Lung microvascular endothelial cell (primary cell): ENCODE results near the gene FGGY. TPM values are rescaled to one million over a fixed set of nuclear protein-coding genes. Genes with fewer than 3 reads are reported as not detected.

Source experiments
- DNase-seq, 2 donors: peaks; one replicate each; pipeline versions ENCODE4 v3.0.0 to v3.0.0-alpha.2; 2010; ENCODE audit warnings: low read depth in 2 of 2
- total RNA-seq: library from RNA; depleted of rRNA; stranded (reverse); fragments of >200 nt; gene quantifications from 2 replicates; pipeline ENCODE4 v1.2.1, GENCODE V29; 2014

FGGY gene
- total RNA-seq, 1 donor from 2014 or later = 11.1 TPM

DNA sequence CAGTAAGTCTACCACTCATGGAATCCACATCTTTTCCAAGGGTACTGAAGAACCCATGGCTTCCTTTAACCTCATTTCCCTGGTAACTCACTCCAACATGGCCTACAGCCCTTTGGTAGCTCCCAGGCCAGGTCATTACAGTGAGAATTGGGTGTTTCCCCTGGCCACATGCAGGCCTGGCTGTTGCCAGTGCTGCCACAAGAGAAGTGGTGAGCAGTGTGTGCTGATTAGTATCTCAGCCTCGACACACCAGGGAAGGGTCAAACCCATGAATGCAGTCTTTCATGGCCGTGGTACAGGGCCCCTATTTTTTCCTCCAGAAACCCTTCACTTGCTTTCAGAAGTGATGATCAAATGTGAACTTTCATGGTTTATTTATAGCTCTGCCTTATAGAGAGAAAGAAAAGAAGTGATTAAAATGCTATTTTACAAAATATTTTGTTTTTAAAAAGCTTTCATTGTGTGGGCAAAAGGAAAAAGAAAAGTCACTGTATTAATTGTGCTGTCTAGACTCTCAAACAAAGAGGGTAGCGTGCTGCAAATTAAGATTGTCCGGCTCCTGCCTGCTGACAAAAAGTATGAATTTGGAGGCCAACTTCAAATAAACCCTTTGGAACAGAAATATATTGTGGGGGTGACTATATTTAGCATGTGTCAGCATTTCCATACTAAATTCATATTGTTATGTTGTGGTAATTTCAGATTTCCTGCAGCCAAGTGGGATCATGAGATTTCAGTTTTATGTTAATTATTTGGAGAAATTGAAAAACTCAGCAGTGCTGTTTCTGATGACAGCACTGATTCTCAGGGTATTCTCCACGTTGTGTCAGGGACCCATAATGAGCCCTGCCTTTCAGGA, 455.9 kb downstream of the FGGY start:
- no peak for DNase-seq

DNA sequence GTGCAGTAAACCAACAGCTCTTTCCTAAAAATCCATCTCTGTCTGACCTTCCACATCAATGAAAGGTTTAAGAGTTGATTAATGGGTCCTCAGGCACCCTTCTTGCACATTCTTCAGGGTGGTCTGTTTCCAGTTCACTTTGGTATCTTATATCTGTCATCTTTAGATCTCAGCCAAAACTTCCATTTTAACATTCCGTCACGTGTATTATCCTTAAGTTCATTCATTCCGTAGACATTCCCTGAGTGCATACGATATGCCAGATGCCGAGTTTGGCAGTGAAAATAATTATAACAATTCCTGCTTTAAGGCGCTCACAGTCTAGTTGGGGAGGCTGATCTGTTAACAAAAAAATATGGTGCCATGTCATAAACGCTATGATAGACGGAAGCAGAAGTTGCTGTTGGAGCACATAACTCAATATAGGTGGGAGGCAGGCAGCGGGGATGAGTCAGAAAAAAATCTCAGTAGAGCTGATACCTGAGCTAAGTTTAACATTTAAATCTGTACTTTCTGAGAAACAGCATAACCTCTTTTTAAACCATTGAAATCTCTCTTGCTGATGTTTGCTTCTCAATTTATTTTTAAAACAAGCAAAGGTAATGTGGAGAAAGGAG, 458.3 kb downstream of the FGGY start:
- no peak for DNase-seq

DNA sequence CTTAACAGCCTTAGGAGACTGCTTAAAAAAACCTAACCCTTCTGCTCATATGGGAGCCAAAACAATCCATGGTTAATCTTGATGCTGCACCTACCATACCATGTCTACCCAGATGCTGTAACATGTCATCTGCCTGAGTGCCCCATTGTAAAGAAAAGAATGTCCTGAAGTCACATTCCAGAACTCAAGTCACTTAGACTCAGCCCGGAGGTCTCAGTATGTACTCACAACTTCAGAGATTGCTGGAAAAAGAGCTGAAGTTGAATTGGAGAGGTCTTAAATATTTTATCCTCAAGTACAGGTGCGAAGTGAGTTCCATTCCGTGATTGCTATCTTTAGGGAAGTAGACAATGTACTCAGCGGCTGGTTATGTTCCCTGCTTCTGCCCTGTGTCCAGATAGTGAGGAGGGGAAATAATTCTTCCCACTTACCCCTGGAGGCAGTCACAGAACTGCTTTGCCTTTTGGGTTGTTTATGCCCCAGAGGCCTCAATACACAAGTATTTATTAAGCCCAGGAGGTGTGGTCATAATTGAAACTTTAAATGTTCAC, 460.4 kb downstream of the FGGY start:
- no peak for DNase-seq

DNA sequence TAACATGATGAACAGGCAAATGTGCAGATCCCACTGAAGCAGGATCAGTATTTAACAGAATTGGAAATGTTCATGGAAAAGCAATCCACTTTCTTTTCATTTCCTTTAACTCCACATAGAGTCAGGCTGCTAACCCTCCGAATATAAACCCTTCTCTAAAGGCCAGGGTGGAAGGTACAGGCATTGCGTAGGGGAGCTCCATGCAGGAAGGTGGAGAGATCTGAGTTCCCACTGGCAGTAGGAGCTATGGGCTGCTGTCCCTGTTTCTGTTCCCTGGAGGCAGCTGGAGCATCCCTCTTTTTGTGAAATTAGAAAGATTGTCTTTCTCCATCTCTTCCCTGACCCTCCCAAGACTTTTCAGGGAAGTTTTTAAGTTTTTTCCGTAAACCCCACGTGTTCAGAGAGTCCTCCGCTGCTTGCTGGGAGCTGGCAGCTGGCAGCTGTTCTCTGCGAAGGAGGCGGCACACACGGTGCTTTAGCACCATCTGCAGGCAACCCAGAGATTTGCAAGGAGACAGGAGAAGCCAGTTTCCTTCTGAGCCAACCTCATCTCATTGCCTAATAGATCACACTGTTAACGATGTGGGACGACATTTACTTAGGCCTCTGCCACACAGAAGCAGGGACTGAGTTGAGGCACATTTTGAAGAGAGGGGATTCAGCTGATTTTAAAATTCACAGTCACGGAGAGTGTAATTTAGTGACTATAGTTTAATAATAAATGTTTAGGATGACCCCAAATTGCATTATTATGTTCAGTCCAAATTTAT, 462.4 kb downstream of the FGGY start:
- DNase-seq = peak; percentile 85 to 90

DNA sequence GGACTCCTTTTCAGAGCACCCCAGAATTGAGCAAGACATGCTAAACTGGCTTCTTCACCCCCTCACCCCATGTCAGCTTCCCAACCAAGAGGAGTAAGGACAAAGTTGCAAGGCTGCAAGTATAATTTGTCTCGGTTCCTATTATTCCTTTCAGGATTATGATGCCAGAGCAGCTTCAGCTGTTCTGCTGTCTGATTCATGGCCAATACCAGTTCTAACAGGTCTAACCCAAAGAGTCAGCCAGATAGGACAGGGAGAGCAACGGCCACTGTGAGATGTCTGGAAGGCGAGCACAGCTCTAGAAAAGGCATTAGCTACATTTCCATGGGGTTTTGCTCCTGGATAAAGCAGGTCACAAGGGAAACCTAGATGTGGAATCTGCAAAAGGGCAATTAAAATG, 464.5 kb downstream of the FGGY start:
- no peak for DNase-seq

DNA sequence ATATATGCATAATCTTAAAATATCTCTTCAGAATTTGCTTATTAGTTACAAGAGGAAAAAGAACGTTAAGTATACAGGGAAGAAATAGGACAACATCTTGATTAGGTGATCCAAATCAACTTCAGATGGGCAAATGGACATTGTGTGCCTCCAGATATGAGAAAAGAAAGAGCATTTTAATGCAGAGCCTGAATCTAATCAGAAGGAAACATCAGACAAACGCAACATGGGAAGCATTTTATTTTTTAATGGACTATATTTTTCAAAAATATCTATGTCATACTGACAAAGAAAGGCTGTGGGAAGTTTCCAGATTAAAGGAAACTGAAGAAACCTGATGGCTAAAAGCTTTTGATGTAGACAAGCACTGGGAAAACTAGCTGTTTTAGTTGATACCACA, 466.5 kb downstream of the FGGY start:
- DNase-seq = no peak

DNA sequence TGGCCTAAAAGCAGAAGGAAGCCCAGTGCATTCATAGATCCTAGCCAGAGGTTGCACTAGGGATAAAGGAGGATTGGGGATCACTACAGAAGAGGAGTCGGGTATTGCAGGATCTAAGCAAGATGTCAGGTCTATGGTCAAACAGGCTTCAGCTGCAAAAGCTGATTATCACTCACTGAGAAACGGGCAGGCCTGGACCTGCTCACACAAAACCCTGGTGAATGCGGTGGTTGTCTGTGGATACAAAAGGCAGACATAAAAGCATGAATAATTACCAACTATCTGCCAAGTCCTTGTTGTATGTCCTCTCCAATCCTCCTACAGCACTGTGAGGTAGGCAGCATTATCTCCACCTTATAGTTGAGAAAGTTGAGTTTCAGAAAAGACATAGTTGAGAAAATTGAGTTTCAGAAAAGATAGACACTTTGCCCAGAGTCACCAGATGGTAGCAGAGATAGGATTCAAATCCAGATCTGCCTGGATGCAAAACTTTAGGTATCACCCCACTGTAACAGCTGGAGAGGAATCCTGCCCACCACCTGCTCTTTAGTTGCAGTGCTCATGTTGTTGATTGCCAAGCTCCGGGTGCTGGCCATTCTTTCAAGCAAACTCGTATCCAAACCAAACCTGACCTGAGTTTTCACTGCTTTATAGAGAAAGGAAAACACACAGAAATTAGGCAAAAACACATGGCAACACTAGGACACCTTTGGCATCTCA, 468.3 kb downstream of the FGGY start:
- DNase-seq = no peak

DNA sequence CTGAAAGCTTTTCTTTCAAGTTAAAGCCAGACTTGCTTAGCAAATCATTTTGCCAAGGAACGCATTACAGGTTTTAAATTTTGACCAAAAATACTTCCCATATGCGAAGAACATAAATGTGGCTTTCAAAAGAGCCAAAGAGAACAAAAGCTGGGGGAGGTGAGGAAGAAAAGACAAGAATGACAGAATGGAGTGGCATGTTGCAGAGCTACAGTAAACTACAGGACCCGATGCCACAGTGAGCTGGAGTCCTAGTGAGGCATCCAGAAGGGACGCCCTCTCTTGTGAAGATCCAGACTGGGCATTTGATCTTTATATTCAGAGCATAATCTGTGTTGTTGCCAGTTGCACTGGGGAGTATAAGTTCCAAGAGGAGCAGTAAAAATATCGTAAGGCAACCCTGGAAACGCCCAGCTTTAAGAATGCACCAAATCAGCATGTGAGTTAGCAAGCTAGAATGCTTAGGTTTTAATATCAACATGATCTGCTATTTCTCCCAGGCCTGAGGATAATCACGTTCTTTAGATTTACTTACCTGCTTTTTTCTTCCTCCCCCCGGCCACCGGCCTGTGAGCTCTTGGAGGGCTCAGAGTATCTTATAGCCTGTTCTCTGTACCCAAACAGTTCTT, 469.4 kb downstream of the FGGY start:
- DNase-seq = no peak

DNA sequence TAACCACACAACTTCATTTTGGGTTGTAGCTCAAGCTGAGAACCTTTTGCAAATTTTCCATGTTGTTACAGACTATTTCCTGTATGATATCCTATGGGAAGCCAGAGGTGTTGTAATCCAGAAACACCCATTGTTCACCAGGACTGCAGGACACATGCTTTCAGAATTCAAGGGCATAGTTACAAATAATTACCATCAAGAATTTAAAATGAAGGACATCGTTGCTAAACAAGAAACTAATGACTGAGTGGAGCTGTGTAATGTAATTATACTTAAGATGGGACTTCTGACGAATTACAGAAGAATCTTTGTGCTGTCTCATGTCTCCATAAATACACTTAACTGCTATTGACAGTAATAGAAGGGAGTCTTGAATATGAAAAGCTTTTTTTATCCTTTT, 470.2 kb downstream of the FGGY start:
- DNase-seq = peak; percentile 76 to 96

DNA sequence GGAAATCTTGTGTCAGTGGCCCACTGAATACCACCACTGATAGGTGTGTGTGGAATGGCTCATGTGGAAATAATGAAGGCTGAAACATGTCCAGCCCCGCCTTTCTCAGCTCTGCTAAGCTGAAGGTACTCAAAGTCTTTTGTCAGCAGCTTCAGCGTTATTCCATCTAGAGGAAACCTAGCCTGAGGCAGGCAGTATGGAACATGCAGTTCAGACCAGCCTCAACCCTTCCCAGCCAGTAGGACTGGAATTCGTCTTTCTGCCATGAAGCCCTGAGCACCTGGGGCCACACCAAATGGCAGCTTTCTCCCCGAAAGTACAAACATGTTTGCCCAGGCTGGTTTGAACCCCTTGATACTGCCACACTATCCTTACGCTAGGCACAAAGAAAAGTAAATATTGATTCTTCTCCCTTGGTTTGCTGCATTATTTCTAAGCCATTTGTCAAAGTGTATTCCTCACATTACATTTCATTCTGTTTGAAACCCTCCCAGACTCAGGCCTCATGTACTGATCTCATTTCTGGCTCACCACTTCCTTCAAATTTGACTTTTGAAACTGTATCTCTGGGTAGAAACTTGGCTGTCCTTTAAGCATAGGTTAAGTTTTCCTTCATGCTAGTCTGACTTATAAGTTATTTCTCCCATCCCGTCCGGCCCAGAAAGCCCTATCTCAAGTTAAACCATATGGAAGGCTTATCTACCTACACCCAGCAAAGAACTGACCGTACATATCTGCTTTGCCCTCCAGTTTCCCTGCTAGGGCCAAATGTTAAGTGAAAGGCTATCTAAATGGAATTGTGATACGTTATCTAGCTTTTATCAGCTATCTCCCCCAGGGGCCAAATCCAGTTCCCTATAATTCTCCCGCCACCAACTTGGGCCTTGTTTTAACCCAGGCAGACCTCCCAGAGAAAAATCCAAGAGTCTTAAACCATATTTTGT, 472.2 kb downstream of the FGGY start:
- DNase-seq = no peak

DNA sequence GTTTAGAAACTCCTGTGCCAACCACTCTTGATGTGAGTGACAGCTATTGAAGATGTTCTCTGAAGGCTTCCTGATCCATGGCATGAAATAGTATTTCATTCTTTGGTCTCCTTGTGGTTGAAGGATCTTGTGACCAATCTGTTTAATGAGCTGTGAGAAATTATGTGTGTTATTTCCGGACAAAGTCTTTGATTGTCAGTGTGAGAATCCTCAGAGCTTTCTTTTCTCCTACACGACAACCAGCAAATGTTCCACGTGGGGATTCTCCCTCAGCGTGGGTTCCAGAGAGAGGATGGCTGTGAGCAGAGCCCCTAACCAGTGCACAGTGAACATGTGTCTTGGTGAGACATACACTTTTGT, 472.8 kb downstream of the FGGY start:
- no peak for DNase-seq

DNA sequence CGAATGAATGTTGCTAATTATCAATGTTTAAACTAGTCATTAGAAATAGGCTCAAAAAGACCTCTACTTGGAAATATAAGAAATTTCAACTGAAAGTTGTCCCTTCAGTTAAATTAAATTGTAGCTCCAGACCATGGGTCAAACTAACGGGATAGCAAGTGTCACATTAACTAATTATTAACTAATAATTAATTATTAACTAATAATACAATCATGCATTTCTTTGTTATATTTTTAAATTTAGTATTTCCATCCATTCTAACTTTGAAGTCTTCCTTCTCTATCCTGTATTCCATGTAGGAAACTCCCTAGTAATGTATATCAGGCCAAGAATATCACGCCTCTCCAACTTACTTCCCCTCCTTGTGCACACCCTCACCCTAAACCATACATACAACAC, 474.5 kb downstream of the FGGY start:
- no peak for DNase-seq

DNA sequence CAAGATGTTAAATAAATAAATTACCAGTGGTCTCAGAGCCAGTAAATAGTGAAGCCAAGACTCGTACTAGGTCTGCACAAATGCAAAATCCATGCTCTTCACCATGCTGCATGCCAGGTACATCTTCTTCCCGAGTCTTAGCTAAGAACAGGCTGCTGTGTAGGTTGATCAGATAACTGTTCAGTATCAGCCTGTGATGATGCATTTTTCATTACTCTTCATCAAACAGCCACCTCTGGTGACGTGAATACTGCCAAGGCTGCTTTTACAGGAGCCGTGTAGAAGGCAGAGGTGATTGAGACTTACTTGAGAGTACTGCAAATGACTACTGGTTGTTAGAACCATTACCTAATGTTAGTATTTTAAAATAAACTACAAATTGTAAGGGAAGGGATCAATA, 478.6 kb downstream of the FGGY start:
- DNase-seq = no peak

DNA sequence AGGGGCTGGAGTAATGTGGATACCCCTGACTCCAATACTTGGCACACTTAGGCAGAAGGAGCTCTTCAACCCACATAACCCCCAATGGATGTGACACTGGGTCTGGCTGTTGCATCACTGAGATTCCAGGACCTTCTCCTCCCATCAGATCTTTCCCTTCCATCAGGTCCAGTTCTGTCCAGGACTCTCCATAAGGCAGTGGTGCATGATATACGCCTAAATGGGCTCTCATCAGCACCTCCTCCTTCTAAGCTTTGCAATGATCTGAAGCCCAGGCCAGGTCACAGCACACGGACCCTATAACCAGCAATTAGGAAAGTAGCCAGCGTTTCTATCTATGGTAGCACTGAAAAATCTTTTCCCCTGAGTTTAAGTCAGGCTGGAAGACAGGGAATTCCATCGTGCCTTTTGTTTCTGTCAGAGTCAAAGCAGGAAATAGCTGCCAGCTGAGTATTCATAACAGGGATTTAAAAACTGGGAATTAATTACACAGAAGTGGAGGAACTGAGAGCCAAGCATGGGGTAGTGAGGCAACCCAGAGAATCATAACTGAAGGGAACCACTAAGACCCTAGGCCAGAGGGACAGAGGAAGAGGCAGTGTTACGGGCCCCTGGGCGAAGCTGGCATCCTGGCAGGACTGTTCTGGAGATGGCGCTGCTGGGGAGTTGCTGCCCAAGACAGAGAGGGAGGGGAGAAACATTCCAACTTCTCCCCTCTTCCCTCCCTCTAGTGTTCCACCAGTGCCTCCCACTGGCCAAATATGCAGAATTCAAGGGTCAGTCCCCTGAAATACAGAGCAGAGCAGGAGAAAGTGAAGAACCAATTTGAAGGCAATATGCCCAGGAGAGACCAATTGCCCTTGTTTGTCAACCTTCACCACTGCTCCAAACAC, 480.3 kb downstream of the FGGY start:
- peak; percentile 42 to 70 for DNase-seq

DNA sequence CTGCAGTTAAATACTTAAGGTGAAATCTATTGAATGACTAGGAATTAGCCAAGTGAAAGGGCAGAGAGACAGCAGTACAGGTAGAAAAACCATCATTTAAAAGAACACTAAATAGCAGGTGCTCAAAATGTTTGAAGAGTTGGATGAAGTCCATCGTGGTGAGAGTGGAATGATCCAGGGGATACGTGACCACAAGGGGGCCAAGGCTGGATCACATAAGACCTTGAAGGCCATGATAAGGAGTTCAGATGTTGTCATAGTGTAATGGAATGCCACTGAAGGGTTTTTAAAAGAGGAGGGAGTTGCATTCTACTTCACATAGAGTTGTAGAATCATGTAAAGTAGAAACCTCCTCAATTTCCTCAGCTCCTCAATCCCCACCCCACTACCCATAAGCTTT, 483.1 kb downstream of the FGGY start:
- DNase-seq = no peak

DNA sequence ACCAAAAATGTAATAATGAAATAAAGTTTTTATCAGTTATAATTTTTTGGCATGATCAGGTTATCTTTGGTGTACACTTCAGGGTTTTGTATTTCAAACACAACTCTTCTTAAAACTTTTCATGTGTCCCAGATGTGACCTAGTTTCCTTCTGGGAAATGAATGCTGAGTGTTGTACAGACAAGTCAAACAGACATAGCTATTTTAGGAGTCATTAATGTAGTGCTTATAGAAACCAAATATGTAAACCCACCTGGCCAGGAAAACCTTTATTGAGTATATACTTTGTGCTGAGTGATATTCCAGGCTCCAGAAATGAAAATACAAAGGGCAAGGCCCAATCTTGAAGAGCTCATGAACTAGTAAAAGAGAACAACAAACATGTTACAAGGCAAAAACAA, 491.9 kb downstream of the FGGY start:
- no peak for DNase-seq

DNA sequence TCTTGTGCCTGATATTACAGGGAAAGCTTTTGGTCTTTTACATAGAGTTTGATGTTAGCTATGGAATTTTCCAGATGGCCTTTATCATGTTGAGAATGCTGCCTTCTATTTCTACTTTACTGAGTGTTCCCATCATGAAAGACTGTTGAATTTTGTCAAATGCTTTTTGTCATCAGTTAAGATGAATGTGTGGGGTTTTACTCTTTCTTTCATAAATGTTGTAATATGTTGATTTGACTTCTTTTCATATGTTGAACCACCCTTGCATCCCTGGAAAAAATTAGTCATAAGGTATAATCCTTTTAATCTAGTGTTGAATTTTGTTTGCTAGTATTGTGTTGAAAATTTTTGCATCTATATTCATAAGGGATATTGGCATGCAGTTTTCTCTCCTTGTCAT, 501.7 kb downstream of the FGGY start:
- DNase-seq = no peak

DNA sequence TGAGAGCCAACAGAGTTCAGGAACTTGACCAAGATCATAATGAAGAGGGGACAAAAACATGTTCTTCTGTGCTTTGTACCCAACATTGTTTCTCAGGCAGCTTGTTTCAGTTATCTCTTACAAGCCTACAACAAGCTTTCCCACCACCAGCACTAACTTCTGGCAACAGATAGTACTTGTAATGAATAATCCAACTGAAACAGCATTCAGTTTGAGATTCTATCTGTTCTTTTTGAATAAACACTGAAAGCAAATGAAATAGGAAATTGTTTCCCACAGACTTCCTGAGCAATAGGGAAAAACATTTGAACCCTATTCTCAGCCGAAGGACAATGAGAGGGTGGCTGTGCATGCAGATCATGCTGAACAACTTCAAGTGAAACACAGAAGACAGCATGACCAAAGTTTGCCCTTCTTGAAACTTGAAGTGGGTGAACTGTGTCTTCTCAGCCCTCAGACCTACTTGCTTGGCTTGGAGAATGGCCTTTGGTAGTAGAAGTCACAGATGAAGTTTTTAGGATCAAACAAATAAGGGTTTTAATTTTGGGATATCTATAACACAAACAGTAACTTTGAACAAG, 506.7 kb downstream of the FGGY start:
- DNase-seq = peak; percentile 31

DNA sequence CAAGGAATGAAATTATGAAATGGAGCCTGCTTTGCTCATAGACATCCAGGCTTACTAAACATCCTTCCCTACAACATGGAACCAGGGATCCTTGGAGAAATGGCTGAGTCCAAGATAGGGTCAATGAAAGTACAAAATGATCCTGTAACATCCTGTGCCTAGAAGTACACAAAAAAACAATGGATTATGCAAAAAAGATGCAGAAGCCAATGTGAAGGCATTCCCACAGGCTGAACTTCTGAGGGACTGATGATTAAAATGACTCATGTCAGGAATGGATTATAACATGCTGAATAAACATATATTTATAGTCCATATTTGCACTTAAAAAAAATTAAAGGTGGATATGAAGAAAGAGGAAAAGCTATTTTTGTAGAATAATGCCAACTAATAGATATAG, 507.4 kb downstream of the FGGY start:
- peak in 1 of 2 donors; percentile 9 for DNase-seq
